ENCODE data around the gene DCAF11.

DNA sequence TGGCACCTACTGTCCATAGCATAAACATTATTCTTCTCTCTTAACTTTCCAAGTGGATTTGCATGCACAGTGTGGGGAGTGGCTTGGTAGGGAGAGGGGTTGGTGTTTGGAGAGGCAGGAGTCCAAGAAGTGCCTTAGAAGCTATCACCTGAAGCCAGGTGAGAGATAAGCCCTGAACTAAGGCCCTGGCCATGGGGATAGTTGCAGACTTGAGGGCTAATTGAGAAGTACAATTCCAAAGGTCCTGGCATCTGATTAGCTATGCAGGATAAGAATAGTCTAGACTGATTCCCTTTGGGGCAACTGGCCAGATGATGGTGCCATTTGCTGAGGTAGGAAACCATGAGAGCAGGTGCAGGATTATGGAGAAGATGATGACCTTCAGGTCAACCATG is 22.5 kb upstream of the DCAF11 start:
- TF ChIP-seq, protein P1, sequence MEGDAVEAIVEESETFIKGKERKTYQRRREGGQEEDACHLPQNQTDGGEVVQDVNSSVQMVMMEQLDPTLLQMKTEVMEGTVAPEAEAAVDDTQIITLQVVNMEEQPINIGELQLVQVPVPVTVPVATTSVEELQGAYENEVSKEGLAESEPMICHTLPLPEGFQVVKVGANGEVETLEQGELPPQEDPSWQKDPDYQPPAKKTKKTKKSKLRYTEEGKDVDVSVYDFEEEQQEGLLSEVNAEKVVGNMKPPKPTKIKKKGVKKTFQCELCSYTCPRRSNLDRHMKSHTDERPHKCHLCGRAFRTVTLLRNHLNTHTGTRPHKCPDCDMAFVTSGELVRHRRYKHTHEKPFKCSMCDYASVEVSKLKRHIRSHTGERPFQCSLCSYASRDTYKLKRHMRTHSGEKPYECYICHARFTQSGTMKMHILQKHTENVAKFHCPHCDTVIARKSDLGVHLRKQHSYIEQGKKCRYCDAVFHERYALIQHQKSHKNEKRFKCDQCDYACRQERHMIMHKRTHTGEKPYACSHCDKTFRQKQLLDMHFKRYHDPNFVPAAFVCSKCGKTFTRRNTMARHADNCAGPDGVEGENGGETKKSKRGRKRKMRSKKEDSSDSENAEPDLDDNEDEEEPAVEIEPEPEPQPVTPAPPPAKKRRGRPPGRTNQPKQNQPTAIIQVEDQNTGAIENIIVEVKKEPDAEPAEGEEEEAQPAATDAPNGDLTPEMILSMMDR (conservative IDR thresholded peaks at IDR 0.05) = no peak
- no peak for TF ChIP-seq ZFX (IDR thresholded peaks at IDR 0.05)
